Lower leg skin (tissue), 4 donors: ENCODE data around the gene BUD13. TPM values are rescaled to one million over a fixed set of nuclear protein-coding genes. Genes with fewer than 3 reads are reported as not detected.

ENCODE experiments used
- DNase-seq, 2 donors: peaks; one replicate each; pipeline ENCODE4 v3.0.0-alpha.2; 2019; ENCODE audit warnings: low spot score in 2 of 2
- H3K4me3 ChIP-seq: fragments of 200-600 bp; sonication (generic); 2 replicates; pipeline ENCODE4 v1.5.1; 2017; ENCODE audit warnings: mild to moderate bottlenecking, low read depth; ENCODE audit not compliant: poor library complexity, severe bottlenecking
- POLR2A ChIP-seq, 2 donors: fragments of 450-650 bp; IDR thresholded peaks; one replicate each; pipeline ENCODE4 v1.6.1; 2016 to 2017; ENCODE audit warnings: antibody characterized with exemption in 2 of 2, mild to moderate bottlenecking in 1 of 2, moderate library complexity in 1 of 2
- WGBS, 2 donors: methylation state at CpG; one replicate each; pipeline ENCODE4 v1.1.5; 2018; 5-methylcytosine and 5-hydroxymethylcytosine counted together
- intact Hi-C: fragments of 100-400 bp; cut with DNase I; formaldehyde crosslinking; loops from one replicate; pipeline ENCODE4 v1.15.0; 2023; ENCODE audit warnings: low total_unique reads
- total RNA-seq, 4 donors: library from RNA; depleted of rRNA; stranded (reverse); fragments of >200 nt; gene quantifications; one replicate each; pipeline ENCODE4 v1.1.0, GENCODE V29; 2016
- TF ChIP-seq, protein P1 (sequence below), 3 donors: fragments of 450-650 bp; IDR thresholded peaks; one replicate each; pipeline ENCODE4 v1.5.1; 2016; ENCODE audit warnings: antibody characterized with exemption in 3 of 3, mild to moderate bottlenecking in 3 of 3, moderate library complexity in 2 of 3

Gene BUD13
- total RNA-seq, 4 donors from 2014 or later: 13.8 to 17.2 (median 15.8) TPM

DNA sequence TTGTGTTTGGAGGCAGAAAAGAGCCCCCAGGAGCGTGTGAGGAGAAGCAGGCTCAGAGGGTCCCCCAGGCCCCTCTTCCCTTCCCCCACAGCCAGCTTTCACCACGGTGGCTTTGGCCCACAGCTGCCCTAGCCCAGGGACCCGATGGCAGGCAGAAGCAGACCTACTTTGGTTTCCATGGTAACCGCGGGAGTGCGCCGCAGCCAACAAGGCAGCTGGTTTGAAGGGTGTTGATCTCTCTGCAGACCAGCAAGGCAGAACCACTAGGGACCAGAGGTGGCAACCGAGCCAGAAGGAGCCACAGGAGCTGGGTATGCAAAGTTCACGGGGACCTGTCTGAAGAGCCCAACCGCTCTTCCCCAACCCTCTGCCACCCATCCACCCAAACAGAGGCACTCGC, 69.4 kb downstream of the BUD13 start:
- no peak for DNase-seq
- intact Hi-C loops: no loop called here

DNA sequence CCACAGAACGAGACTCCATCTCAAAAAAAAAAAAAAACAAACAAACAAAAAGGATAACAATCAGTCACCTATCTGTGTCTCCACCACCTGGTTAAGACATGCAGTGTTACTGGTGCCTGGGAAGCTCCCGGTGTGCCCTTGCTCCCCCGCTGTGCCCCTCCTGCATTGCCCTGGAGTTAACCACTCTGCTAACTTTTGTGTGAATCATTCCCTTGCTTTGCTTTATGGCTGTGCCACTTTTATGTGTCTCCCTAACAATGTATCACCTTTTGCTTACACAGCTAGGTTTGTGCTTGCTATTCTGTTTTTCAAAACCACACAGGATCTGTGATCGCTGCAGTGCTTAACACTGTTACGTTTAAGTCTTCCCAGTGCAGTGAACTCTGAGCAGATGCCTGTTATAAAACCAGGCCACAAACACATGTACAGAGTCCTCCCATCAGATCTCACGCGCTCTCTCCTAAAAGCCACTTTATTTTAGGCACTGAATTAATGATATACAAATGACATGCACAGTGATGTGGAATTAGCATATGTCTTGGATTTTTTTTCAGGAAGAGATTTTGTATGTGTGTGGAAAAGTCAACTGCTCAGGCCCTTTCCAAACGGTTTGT, 69.9 kb downstream of the BUD13 start:
- intact Hi-C loops: no loop called here
- 78 to 79% methylated on average over 8 of the region's 8 CpGs for WGBS, 2 donors
- no peak for TF ChIP-seq POLR2A (IDR thresholded peaks at IDR 0.05)
- TF ChIP-seq, protein P1, sequence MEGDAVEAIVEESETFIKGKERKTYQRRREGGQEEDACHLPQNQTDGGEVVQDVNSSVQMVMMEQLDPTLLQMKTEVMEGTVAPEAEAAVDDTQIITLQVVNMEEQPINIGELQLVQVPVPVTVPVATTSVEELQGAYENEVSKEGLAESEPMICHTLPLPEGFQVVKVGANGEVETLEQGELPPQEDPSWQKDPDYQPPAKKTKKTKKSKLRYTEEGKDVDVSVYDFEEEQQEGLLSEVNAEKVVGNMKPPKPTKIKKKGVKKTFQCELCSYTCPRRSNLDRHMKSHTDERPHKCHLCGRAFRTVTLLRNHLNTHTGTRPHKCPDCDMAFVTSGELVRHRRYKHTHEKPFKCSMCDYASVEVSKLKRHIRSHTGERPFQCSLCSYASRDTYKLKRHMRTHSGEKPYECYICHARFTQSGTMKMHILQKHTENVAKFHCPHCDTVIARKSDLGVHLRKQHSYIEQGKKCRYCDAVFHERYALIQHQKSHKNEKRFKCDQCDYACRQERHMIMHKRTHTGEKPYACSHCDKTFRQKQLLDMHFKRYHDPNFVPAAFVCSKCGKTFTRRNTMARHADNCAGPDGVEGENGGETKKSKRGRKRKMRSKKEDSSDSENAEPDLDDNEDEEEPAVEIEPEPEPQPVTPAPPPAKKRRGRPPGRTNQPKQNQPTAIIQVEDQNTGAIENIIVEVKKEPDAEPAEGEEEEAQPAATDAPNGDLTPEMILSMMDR (IDR thresholded peaks at IDR 0.05): no peak
- peak in 1 of 2 donors; percentile 29 for DNase-seq
- H3K4me3 ChIP-seq: no peak overlapping the region

More for the DNA sequence above, 69.4 kb downstream of the BUD13 start:
- WGBS, 2 donors: 48 to 76% methylated on average over 8 to 11 of the region's 11 CpGs
- no peak for TF ChIP-seq POLR2A (IDR thresholded peaks at IDR 0.05)
- TF ChIP-seq, protein P1 (IDR thresholded peaks at IDR 0.05): no peak
- H3K4me3 ChIP-seq: no peak overlapping the region

GRCh38 chr11:116701876-116702275, 70.9 kb downstream of the BUD13 start:
- DNase-seq: peak in 1 of 2 donors; percentile 62
- H3K4me3 ChIP-seq: no peak overlapping the region
- TF ChIP-seq, protein P1 (IDR thresholded peaks at IDR 0.05): no peak
- no peak for TF ChIP-seq POLR2A (IDR thresholded peaks at IDR 0.05)
- intact Hi-C loops: no loop called here
- WGBS, 2 donors: 39 to 52% methylated on average over 2 of the region's 2 CpGs

- no peak for TF ChIP-seq POLR2A (IDR thresholded peaks at IDR 0.05)
- TF ChIP-seq, protein P1 (IDR thresholded peaks at IDR 0.05): no peak
- intact Hi-C loops: no loop called here
Observed at GRCh38 chr11:116701297-116701801, 71.4 kb downstream of the BUD13 start.

DNA sequence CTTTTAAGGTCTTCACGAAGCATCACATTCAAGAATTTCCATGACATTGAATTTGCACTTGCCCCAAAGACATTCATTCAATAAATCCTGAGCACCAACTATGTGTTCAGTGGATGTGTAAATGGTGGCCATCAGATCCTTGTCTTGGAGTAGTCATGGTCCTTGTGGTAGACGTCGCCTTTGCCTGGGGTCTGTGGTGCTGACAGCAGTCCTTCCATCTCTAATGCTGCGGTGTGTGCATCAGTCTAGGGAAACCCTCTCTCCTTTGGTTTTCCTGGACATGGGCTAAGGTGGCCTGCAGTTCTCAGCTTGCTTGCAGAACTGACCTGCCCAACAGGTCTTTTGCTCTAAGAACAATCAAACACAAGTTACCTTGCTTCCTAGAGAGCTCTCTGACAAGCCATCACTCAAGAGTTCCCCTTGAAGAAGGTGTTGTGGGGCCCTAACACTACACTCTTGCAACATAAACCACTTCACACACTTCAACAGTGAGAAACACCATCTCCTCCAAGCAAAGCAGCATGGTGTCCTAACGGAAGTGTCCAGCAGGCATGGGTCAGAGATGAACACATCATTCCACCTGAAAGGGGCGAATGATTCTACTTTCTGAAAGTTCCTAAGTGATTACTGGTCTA, 72.1 kb downstream of the BUD13 start:
- intact Hi-C loops: no loop called here
- 93 to 95% methylated on average over 6 of the region's 6 CpGs for WGBS, 2 donors
- peak in 1 of 2 donors; percentile 58 for DNase-seq
- TF ChIP-seq, protein P1 (IDR thresholded peaks at IDR 0.05): no peak
- TF ChIP-seq POLR2A (IDR thresholded peaks at IDR 0.05): no peak
- H3K4me3 ChIP-seq: no peak overlapping the region

More at GRCh38 chr11:116701297-116701801, 71.4 kb downstream of the BUD13 start:
- WGBS, 2 donors: 73% methylated on average over 7 of the region's 7 CpGs
- no peak overlapping the region for H3K4me3 ChIP-seq
- DNase-seq: peak in 1 of 2 donors; percentile 72

Other genes with a start within 250 kb of the BUD13 start
- 10 to 100 TPM; 21.7 to 33.8 (median 26.1) TPM for gene ZPR1, start 15.0 kb upstream of the BUD13 start, total RNA-seq
- gene APOA5, start 18.9 kb upstream of the BUD13 start, total RNA-seq: not detected
- gene APOA4, start 50.3 kb upstream of the BUD13 start, total RNA-seq: not detected
- not detected for gene APOC3, start 56.9 kb upstream of the BUD13 start, total RNA-seq
- 1 to 10 TPM in 2 of 4 donors, not detected in 2; 1.6 to 1.7 TPM for gene APOA1, start 64.6 kb upstream of the BUD13 start, total RNA-seq